MM.1S (cell line): ENCODE results near the gene CEBPZOS.
A peak's percentile ranks its signal among the peaks of the same experiment; 100 is the strongest.

Experiments
- DNase-seq: peaks from one replicate; pipeline ENCODE4 v3.0.0-alpha.2; 2015
- H2AFZ ChIP-seq: fragments of 300-600 bp; sonication (generic); 2 replicates; pipeline ENCODE4 v1.6.0; 2016; ENCODE audit warnings: antibody characterized with exemption, low read length
- H3F3A ChIP-seq: fragments of 300-600 bp; sonication (generic); 2 replicates; pipeline ENCODE4 v1.6.1; 2016; ENCODE audit warnings: mild to moderate bottlenecking, antibody characterized with exemption, low read length, moderate library complexity, mixed read lengths; ENCODE audit not compliant: insufficient read depth
- H3K27ac ChIP-seq: fragments of 300-600 bp; sonication (generic); 2 replicates; pipeline ENCODE4 v1.5.1; 2016; ENCODE audit warnings: mild to moderate bottlenecking, low read length
- H3K27me3 ChIP-seq: fragments of 300-600 bp; sonication (generic); replicated peaks from 2 replicates; pipeline ENCODE4 v1.6.0; 2016; ENCODE audit warnings: low read length; ENCODE audit not compliant: insufficient read depth
- H3K36me3 ChIP-seq: fragments of 300-600 bp; sonication (generic); replicated peaks from 2 replicates; pipeline ENCODE4 v1.6.1; 2016; ENCODE audit warnings: mild to moderate bottlenecking, low read length, mixed read lengths; ENCODE audit not compliant: insufficient read depth
- H3K4me1 ChIP-seq: fragments of 300-600 bp; sonication (generic); 2 replicates; pipeline ENCODE4 v1.6.1; 2016; ENCODE audit warnings: low read length, mixed read lengths
- H3K4me2 ChIP-seq: fragments of 300-600 bp; sonication (generic); 2 replicates; pipeline ENCODE4 v1.6.0; 2016; ENCODE audit warnings: low read depth, low read length
- H3K4me3 ChIP-seq: fragments of 300-600 bp; sonication (generic); 2 replicates; pipeline ENCODE4 v1.5.1; 2016; ENCODE audit warnings: low read length, mixed read lengths
- H3K79me2 ChIP-seq: fragments of 300-600 bp; sonication (generic); 2 replicates; pipeline ENCODE4 v1.6.1; 2016; ENCODE audit warnings: mixed run types, low read length, mixed read lengths
- H3K9ac ChIP-seq: fragments of 300-600 bp; sonication (generic); 2 replicates; pipeline ENCODE4 v1.6.1; 2016; ENCODE audit warnings: low read length, mixed read lengths
- H3K9me2 ChIP-seq: fragments of 300-600 bp; sonication (generic); replicated peaks from 2 replicates; pipeline ENCODE4 v1.6.1; 2016; ENCODE audit warnings: mild to moderate bottlenecking, low read length, mixed read lengths; ENCODE audit not compliant: insufficient read depth
- H3K9me3 ChIP-seq: fragments of 300-600 bp; sonication (generic); replicated peaks from 2 replicates; pipeline ENCODE4 v1.6.1; 2016; ENCODE audit warnings: mild to moderate bottlenecking, low read length, mixed read lengths; ENCODE audit not compliant: insufficient read depth
- H4K20me1 ChIP-seq: fragments of 300-600 bp; sonication (generic); 2 replicates; pipeline ENCODE4 v1.6.1; 2016; ENCODE audit warnings: mild to moderate bottlenecking, low read length, moderate library complexity, mixed read lengths; ENCODE audit not compliant: insufficient read depth
- CTCF ChIP-seq: fragments of 300-600 bp; sonication (generic); IDR thresholded peaks from 2 replicates; pipeline ENCODE4 v1.5.1; 2016; ENCODE audit warnings: antibody characterized with exemption, low read length, mixed read lengths
- EZH2 ChIP-seq: fragments of 300-600 bp; sonication (generic); optimal IDR thresholded peaks from 2 replicates; pipeline ENCODE3; 2017; ENCODE audit warnings: low read depth, mild to moderate bottlenecking, antibody characterized with exemption, low read length, mixed read lengths
- EZH2phosphoT487 ChIP-seq: fragments of 300-600 bp; sonication (generic); IDR thresholded peaks from 2 replicates; pipeline ENCODE4 v1.6.1; 2018; ENCODE audit warnings: antibody characterized with exemption, low read length

Gene CEBPZOS

GRCh38 chr2:37168217-37168981 is 27.9 kb upstream of the CEBPZOS start:
- Histone ChIP-seq H3K4me2 (no peak overlapping the region), H3K27ac (no peak overlapping the region), H3K4me1 (no peaks in the 10 kb centered on the region), H2AFZ (no peak overlapping the region), H3K79me2 (no peaks in the 10 kb centered on the region), H3K27me3 (no peaks in the 10 kb centered on the region), H3K36me3 (no peaks in the 10 kb centered on the region), H3K9me3 (no peaks in the 10 kb centered on the region), H3K4me3 (no peak overlapping the region), H3F3A (no peaks in the 10 kb centered on the region), H3K9me2 (no peaks in the 10 kb centered on the region), H3K9ac (no peak overlapping the region), H4K20me1 (no peaks in the 10 kb centered on the region)
- peak; percentile 51 for DNase-seq
- TF ChIP-seq EZH2 (no peak), CTCF (peak; percentile 75)

- Histone ChIP-seq H3K27me3 (no peaks in the 10 kb centered on the region), H3K4me3 (no peak overlapping the region), H3K9me2 (no peaks in the 10 kb centered on the region), H3F3A (no peaks in the 10 kb centered on the region), H4K20me1 (no peaks in the 10 kb centered on the region), H3K9ac (no peak overlapping the region), H3K27ac (no peak overlapping the region), H3K4me2 (no peak overlapping the region), H3K4me1 (no peaks in the 10 kb centered on the region), H3K79me2 (no peaks in the 10 kb centered on the region), H3K9me3 (no peaks in the 10 kb centered on the region), H3K36me3 (no peaks in the 10 kb centered on the region), H2AFZ (no peak overlapping the region)
- DNase-seq, result no peak
- TF ChIP-seq CTCF, result no peak
- no peak for TF ChIP-seq EZH2
- TF ChIP-seq EZH2phosphoT487, result no peak
Observed at GRCh38 chr2:37171624-37171950, 24.7 kb upstream of the CEBPZOS start.

GRCh38 chr2:37173741-37174140 is 22.6 kb upstream of the CEBPZOS start:
- H3K27ac ChIP-seq, result no peak overlapping the region
- H3K9me3 ChIP-seq, result no peaks in the 10 kb centered on the region
- DNase-seq, result no peak
- no peaks in the 10 kb centered on the region for H3K9me2 ChIP-seq
- no peak for TF ChIP-seq EZH2
- TF ChIP-seq CTCF, result no peak
- TF ChIP-seq EZH2phosphoT487, result no peak
- no peak overlapping the region for H3K9ac ChIP-seq
- H3K36me3 ChIP-seq, result no peaks in the 10 kb centered on the region
- no peak overlapping the region for H3K4me3 ChIP-seq
- no peaks in the 10 kb centered on the region for H4K20me1 ChIP-seq
- H2AFZ ChIP-seq, result no peak overlapping the region
- H3K27me3 ChIP-seq, result no peaks in the 10 kb centered on the region
- no peaks in the 10 kb centered on the region for H3K4me1 ChIP-seq
- H3K4me2 ChIP-seq, result no peak overlapping the region
- no peaks in the 10 kb centered on the region for H3K79me2 ChIP-seq
- no peaks in the 10 kb centered on the region for H3F3A ChIP-seq
